ENCODE results near the gene SYCP3.

- TF ChIP-seq, protein P1, sequence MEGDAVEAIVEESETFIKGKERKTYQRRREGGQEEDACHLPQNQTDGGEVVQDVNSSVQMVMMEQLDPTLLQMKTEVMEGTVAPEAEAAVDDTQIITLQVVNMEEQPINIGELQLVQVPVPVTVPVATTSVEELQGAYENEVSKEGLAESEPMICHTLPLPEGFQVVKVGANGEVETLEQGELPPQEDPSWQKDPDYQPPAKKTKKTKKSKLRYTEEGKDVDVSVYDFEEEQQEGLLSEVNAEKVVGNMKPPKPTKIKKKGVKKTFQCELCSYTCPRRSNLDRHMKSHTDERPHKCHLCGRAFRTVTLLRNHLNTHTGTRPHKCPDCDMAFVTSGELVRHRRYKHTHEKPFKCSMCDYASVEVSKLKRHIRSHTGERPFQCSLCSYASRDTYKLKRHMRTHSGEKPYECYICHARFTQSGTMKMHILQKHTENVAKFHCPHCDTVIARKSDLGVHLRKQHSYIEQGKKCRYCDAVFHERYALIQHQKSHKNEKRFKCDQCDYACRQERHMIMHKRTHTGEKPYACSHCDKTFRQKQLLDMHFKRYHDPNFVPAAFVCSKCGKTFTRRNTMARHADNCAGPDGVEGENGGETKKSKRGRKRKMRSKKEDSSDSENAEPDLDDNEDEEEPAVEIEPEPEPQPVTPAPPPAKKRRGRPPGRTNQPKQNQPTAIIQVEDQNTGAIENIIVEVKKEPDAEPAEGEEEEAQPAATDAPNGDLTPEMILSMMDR (optimal IDR thresholded peaks at IDR 0.05 in 1 of 3, IDR thresholded peaks at IDR 0.05 in 1 of 3, conservative IDR thresholded peaks at IDR 0.05 in 1 of 3; ENCODE audit: extremely low read depth in 1 of 3, insufficient read depth in 2 of 3, low read length in 3 of 3), result no peak
- TF ChIP-seq EZH2 (IDR thresholded peaks at IDR 0.05; ENCODE audit: low read length), result no peak
These were observed 48.6 kb downstream of the SYCP3 start for GRCh38 chr12:101690544-101691098.

Measured in keratinocyte (primary cell).